Measurements from ENCODE around the gene REEP3. TPM values are rescaled to one million over a fixed set of nuclear protein-coding genes. Genes with fewer than 3 reads are reported as not detected.

REEP3 gene
- total and polyA plus RNA-seq, 2 of the 8 experiments (the other 6 are each of a cell fraction or from before 2014, with no cell fraction given), result 5.8 to 31.5 TPM

GRCh38 chr10:63527401-63527800 lies 6.2 kb downstream of the REEP3 start:
- Histone ChIP-seq H2AK5ac (ENCODE audit: low read depth, low read length) (no peak overlapping the region), H3K36me3 (ENCODE audit: control insufficient read depth in 2 of 4, insufficient read depth in 4 of 4, low read length in 3 of 4) (peaks cover 0 to 7% (median 1%) of the 10 kb centered on the region in 4 experiments; a peak in 2 of 8 replicates), H3K23me2 (ENCODE audit: low read depth, low read length) (no peaks in the 10 kb centered on the region), H4K20me1 (replicated peaks in 1 of 2; ENCODE audit: control insufficient read depth in 1 of 2, insufficient read depth in 2 of 2, low read length in 2 of 2) (peaks cover 4 to 11% of the 10 kb centered on the region in 2 experiments), H4K91ac (replicated peaks; ENCODE audit: insufficient read length, low read length) (no peak overlapping the region), H3K4me2 (ENCODE audit: insufficient read depth in 1 of 2, low read depth in 2 of 2, low read length in 2 of 2) (no peak overlapping the region), H3K14ac (ENCODE audit: insufficient read length) (no peak overlapping the region), H3K9me3 (ENCODE audit: insufficient read depth in 2 of 2, low read depth in 1 of 2, low read length in 1 of 2) (no peaks in the 10 kb centered on the region), H3K4me1 (replicated peaks in 1 of 4; ENCODE audit: control insufficient read depth in 3 of 4, insufficient read depth in 4 of 4, low read length in 3 of 4) (peaks cover 2 to 3% (median 2%) of the 10 kb centered on the region in 4 experiments; a peak in 4 of 7 replicates), H2AFZ (ENCODE audit: low read length) (no peak overlapping the region), H3K4me3 (ENCODE audit: extremely low read depth in 1 of 4, insufficient read depth in 2 of 4, low read depth in 3 of 4, low read length in 4 of 4) (no peak overlapping the region), H2BK20ac (ENCODE audit: low read length) (no peak overlapping the region), H2BK15ac (ENCODE audit: low read length) (no peak overlapping the region), H3K9ac (replicated peaks in 1 of 4; ENCODE audit: extremely low read depth in 1 of 4, low read depth in 3 of 4, low read length in 3 of 4) (no peak overlapping the region), H3K27ac (ENCODE audit: low read depth, low read length) (no peak overlapping the region), H3K18ac (ENCODE audit: extremely low read depth, low read length) (no peak overlapping the region), H3K79me2 (ENCODE audit: control insufficient read depth in 1 of 2, insufficient read depth in 2 of 2, low read length in 2 of 2) (peaks cover 5 to 97% of the 10 kb centered on the region in 2 experiments), H2BK5ac (ENCODE audit: low read depth, low read length) (no peak overlapping the region), H3K4ac (replicated peaks; ENCODE audit: insufficient read length, low read depth, low read length) (no peak overlapping the region), H2BK12ac (ENCODE audit: low read depth, low read length) (no peak overlapping the region), H3K27me3 (replicated peaks in 1 of 4; ENCODE audit: control insufficient read depth in 3 of 4, extremely low read depth in 1 of 4, insufficient read depth in 3 of 4, low read length in 3 of 4) (no peaks in the 10 kb centered on the region), H3K56ac (replicated peaks; ENCODE audit: insufficient read length, low read depth, low read length) (no peak overlapping the region), H3K79me1 (ENCODE audit: low read depth, low read length) (peaks cover 4% of the 10 kb centered on the region; the same call in 1 of the 2 replicates), H3K23ac (ENCODE audit: insufficient read length) (no peak overlapping the region), H4K5ac (ENCODE audit: insufficient read length, low read depth, low read length) (no peak overlapping the region), H4K8ac (ENCODE audit: extremely low read depth, insufficient read depth, low read length) (no peak overlapping the region), H2BK120ac (replicated peaks; ENCODE audit: low read depth, low read length) (no peak overlapping the region)
- WGBS, 2 experiments (ENCODE audit: extremely low coverage in 1 of 2, insufficient coverage in 1 of 2, insufficient read length in 1 of 2, insufficient replicate concordance in 2 of 2, low coverage in 1 of 2, low lambda C conversion rate in 2 of 2, missing lambda C conversion rate in 1 of 2), result 95% methylated on average over 4 of the region's 4 CpGs; no CpG with 5 or more reads in 1 of the 2 experiments
- ChIA-PET CTCF (ENCODE audit: partially characterized antibody) (interaction anchor here (0.6 kb wide), 1 partner anchor 198 kb away, joined by 3 read pairs; no protein-coding TSS in a partner anchor), POLR2A (ENCODE audit: partially characterized antibody) (interaction anchor here (0.6 to 1.6 kb wide), 3 partner anchors 12 to 396 kb away, joined by 3 to 6 read pairs (median 4); no protein-coding TSS in a partner anchor)
- DNase-seq (ENCODE audit: low read depth in 1 of 2, low spot score in 2 of 2), result no peak
- FAIRE-seq, result no peak
- no peak for TF ChIP-seq MAX (IDR thresholded peaks at IDR 0.05)

Data from H1 (cell line).